Measurements from ENCODE around the gene CDC40.
A peak's percentile ranks its signal among the peaks of the same experiment; 100 is the strongest.

GRCh38 chr6:110178626-110179405 lies 1.4 kb upstream of the CDC40 start:
- TF ChIP-seq, protein P1, sequence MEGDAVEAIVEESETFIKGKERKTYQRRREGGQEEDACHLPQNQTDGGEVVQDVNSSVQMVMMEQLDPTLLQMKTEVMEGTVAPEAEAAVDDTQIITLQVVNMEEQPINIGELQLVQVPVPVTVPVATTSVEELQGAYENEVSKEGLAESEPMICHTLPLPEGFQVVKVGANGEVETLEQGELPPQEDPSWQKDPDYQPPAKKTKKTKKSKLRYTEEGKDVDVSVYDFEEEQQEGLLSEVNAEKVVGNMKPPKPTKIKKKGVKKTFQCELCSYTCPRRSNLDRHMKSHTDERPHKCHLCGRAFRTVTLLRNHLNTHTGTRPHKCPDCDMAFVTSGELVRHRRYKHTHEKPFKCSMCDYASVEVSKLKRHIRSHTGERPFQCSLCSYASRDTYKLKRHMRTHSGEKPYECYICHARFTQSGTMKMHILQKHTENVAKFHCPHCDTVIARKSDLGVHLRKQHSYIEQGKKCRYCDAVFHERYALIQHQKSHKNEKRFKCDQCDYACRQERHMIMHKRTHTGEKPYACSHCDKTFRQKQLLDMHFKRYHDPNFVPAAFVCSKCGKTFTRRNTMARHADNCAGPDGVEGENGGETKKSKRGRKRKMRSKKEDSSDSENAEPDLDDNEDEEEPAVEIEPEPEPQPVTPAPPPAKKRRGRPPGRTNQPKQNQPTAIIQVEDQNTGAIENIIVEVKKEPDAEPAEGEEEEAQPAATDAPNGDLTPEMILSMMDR (IDR thresholded peaks at IDR 0.05), result peak; percentile 6 to 58 (median 53)
- TF ChIP-seq POLR2AphosphoS5 (IDR thresholded peaks at IDR 0.05; ENCODE audit: insufficient read depth in 1 of 2, low read depth in 1 of 2), result peak; percentile 58 to 77

Measured in vagina (tissue), 2 donors.